Activated T-helper 1 cell treated with Interleukin-2 at 50 U/mL for 16 hours (primary cell): ENCODE measurements around the gene RHBDD3.

ENCODE experiments used
- DNase-seq: peaks from one replicate; pipeline ENCODE4 v3.0.0-alpha.2; 2020; ENCODE audit warnings: low read depth

The RHBDD3 gene

GRCh38 chr22:29267858-29268510 is at the start of gene RHBDD3, which contains the start of gene EWSR1:
RHBDD3 (minus strand) TSS chr22:29267981; CDS start chr22:29265626, 2,355 bp downstream.
EWSR1 (plus strand) TSS chr22:29268268; CDS start chr22:29268337, 69 bp downstream.
- peak; percentile 92 for DNase-seq

DNA sequence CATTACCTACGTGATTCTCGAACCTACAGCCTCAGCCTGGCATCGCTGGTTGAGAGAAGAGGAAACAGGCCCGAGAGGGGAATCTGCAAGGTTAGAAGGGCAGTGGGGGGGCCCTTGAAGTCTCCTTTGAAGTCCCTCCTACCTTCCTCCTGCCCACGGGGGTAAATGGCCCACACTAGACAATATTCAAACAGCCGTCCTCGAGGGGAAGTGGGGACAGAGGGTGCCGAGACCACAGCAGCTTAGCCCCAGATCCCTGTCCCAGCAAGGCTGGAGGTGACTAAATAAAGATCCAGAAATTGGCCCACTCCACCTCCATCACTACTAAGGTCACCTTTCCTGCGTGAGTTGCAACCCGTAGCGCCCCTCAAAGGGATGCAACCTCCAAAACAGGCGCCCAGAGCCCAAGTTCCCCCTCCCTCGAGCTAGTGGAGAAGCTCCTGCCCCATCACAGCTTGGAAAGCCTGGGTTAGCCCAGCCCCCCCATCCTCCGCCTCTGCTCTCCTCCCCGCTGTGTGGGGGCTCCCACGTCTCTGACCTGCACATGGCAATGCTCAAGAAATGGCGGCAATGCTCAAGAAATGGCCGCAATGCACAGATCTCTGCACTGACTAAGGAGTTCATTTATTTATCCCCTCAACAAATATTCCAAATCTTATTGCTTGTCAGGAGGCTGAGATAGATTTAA is 48.5 kb upstream of the RHBDD3 start:
- no peak for DNase-seq

DNA sequence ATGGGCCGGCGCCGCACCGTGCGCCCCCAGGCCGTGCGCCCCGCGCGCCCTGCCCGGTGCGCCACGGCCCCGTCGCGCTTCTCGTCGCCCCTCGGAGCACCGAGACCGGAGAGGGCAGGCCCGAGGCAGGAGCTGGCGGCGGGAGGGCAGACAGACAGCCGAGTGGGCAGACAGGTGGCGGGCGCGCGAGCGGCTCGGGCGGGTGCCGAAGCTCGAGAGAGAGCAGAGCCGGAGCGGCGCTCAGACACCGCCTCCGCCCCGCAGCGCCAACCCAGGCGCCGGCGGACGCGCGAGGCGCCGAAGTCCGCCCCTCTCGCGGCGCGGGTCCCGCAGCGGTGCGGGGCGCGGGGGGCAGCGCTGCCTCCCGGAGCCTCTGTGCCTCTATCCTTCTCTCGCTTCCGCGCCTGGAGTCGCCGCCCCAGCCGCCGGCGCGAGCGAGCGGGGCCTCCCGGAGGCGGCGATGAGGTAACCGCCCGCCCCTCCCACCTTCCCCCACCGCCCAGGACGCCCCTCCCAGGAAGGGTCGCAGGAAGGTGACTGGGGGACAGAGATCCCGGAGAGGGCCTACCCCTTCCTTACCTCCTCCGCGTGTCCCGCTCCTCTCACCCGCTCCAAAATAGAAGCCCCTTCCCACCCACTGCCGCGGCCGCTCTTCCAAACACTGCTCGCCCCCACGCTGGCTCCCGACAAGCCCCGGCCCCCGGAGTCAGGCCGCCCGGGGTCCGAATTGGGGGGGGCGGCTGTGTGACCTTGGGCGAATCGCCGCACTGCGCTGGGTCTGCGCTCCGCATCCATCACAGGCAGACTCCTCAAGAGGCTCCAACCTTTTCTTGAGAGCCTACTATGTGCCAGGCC is 47.7 kb upstream of the RHBDD3 start, which contains the start of gene RASL10A:
TSS of gene RASL10A (minus strand) at position 412 of the 855 bp plus-strand sequence. CDS start 451 bp downstream, outside the sequence.
- DNase-seq: no peak

GRCh38 chr22:29314537-29315285 is 46.9 kb upstream of the RHBDD3 start:
- DNase-seq: no peak

GRCh38 chr22:29313576-29314466 is 46.0 kb upstream of the RHBDD3 start:
- no peak for DNase-seq

DNA sequence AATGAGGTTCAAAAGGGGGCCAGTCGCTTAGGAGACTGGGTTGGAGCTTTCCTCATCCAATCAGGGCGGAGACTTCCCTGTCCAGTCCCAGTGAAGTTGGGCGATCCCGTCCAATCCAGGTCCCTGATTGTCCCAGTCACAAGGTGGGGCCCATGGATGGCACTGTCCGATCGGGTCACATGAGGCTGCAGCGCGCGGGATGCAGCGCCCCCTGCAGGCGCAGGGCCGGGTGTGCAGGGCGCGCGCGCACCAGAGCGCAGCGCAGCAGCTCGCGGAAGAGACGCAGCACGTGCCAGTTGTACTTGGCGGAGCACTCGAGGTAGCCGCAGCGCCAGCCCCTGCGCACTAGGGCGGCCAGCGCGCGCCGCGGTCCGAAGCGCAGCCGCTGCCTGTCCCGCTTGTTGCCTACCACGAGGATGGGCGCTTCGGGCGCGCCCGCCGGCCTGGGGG is 45.4 kb upstream of the RHBDD3 start:
- no peak for DNase-seq

DNA sequence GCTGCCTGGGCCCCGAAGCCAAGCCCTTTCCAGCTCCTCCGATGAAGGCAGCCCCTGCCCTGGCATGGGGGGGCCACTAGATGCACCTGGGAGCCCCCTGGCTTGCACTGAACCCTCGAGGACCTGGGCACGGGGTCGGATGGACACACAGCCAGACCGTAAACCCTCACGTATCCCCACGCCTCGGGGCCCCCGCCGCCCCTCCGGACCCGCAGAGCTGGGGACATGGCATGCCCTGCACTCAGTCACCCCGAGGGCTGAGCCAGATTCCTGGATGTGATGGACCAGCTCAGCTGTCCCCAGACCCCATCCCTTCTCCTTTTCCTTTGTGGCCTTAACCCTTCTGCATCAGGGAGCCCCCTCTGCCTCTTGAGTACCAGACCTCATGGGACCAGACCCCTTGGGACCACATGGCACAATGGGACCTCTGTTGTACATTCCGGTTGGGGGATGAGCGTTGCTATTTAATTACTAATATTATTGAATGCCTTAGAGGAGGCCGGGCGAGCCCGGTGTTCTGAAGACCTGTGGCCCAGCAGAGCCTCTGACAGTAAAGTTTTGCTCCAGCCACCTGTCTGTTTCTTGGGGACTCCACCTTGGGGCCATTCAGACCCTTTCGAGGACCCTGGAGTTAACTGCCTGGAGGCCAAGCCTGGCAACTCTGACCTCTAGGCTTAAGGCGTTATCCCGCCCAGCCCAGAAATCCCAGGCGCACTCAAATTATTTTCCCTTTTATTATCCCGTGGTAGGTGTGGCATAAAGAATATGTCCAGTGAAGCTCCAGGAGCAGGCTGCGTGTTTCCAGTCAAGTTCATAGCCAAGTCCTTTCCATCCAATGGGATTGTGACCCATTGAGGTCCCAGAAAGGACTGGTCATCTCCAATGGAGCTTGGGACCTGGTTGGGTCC is 44.7 kb upstream of the RHBDD3 start:
- no peak for DNase-seq

DNA sequence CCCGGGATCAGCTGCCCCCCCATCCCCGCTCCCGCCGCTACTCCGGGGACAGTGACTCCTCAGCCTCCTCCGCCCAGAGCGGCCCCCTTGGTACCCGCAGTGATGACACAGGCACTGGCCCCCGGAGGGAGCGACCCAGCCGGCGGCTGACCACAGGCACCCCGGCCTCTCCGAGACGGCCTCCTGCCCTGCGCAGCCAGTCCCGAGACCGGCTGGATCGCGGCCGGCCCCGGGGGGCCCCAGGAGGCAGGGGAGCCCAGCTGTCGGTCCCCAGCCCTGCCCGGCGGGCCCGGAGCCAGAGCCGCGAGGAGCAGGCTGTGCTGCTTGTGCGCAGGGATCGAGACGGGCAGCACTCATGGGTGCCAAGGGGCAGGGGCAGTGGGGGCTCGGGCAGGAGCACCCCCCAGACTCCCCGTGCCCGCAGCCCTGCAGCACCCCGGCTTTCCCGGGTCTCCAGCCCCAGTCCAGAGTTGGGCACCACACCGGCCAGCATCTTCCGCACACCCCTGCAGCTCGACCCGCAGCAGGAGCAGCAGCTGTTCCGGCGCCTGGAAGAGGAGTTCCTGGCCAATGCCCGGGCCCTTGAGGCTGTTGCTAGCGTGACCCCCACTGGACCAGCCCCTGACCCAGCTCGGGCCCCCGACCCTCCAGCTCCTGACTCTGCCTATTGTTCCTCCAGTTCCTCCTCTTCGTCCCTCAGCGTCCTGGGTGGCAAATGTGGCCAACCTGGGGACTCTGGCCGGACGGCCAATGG is 43.9 kb upstream of the RHBDD3 start:
- DNase-seq: no peak

DNA sequence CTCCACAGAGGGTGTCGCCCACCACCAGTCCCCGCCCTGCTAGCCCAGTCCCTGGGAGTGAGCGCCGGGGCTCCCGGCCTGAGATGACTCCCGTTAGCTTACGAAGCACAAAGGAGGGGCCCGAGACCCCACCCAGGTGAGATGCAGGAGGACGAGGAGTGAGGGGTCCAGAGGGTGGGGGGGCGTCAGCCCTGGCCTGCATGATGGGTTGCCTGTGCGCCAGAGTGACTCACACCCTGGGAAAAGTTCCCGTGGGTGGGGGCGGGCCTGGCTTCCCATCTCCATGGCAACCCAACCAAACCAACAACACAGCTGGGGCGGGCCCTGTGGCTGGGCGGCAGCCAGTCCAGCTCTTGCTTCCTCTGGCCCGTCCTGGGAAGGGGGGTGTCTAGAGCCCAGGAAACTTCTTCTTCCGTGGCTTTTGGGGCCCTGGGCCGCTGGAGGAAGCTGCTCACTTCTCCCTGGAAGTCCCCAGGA is 43.1 kb upstream of the RHBDD3 start:
- DNase-seq: no peak

GRCh38 chr22:29310065-29310862 is 42.5 kb upstream of the RHBDD3 start:
- DNase-seq: no peak

DNA sequence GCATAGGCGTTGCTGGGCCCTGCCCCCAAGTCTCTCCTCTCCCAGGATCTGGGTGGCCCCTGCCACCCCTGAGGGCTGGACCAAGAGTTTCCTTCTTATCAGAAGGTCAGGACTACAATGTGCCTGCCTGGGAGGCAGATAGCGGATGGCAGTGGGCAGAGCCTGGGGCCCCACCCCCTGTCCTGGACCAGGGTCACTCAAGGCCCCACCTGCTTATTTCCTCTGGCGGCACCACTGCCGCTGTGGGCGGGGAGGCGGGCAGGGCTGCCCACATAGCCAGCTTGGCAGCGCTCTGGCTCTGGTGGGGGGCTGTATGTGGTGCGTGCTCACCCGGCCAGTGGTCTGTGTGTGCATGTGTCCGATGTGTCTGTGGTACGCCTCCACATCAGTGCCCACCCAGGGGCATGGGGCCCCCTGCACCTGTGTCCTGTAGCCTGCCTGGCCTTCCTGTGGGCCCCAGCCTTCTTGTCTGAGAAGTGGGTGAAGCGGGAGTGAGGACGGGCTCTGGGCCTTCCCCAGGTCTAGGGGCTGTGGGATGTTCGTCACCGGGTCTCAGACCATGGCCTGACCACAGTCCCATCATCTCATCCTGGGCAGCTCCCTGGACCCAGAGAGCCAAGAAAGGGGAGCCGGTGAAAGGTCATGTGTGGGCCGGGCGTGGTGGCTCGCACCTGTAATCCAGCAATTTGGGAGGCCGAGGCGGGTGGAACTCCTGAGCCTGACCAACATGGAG is 41.7 kb upstream of the RHBDD3 start:
- no peak for DNase-seq

DNA sequence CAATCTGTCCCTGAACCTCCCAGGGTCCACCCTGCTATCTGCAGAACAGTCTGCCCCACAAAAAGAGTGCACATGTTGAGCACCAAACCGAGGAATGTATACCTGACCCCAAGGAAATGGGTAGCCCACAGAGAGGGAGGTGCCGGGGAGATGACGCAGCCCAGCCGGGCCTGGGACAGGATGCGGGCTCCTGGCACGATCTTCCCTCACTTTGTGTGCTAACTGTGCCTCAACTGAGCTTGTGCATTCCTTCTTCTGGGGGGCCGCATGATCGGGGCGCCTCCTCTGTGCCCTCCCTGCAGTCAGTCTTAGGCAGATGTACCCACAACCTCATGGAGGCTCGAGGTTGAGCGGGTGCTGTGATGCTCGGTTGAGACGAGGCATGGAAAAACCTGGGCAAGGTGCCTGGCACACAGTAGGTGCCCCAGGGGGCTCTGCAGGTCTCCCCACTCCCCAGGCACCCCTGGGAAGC is 41.0 kb upstream of the RHBDD3 start:
- DNase-seq: no peak

DNA sequence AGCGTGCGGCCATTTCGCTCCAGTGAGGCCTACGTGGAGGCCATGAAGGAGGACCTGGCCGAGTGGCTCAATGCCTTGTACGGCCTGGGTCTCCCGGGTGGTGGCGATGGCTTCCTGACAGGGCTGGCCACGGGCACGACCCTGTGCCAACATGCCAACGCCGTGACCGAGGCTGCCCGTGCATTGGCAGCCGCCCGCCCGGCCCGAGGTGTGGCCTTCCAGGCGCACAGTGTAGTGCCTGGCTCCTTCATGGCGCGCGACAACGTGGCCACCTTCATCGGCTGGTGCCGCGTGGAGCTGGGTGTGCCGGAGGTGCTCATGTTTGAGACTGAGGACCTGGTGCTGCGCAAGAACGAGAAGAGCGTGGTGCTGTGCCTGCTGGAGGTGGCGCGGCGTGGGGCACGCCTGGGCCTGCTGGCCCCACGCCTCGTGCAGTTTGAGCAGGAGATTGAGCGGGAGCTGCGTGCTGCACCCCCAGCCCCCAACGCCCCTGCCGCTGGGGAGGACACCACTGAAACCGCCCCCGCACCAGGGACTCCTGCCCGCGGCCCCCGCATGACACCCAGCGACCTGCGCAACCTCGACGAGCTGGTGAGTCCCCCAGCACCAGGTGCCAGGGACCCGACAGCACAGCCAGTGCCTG is 40.5 kb upstream of the RHBDD3 start:
- no peak for DNase-seq

GRCh38 chr22:29307596-29308147 is 39.9 kb upstream of the RHBDD3 start:
- DNase-seq: no peak

DNA sequence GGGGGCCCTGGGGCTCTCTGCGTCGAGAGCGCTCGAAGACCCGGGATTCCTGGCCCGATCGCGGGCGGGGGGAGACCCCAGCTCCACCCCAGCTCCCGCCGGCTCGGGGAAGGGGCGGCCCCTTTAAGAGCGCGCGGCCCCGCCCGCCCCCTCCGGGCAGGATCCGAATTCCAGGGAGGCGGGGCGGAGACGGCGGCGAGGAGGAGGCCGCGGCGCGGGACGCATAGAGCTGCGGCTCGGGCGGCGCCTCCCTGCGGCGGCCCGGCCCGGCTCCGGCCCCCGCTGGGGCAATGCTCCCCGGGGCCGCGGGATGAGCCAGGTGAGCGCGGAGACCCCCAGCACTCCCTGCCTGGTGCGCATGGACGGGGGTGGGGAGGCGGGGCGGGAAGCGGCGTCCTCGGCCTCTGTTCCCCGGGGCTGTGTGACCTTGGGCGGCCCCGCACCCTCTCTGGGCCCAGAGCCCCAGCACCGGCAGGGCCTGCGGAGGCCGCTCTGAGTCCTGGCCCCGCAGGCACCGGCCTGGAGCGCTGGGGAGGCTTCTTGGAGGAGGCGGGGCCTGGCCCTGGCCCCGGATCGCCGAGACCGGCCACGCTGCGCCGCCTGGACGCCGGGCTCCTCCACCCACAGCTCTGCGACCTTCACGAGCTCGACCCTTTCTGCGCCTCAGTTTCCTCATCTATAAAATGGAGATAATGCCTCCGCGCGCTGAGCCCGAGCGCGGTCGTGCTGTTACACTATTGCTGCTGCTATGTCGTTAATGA is 39.2 kb upstream of the RHBDD3 start:
- DNase-seq: no peak
